HepG2 (cell line): Measurements from ENCODE around the gene LIPC. TPM values are rescaled to one million over a fixed set of nuclear protein-coding genes. Genes with fewer than 3 reads are reported as not detected.

Source experiments
- CCAR2 ChIP-seq: fragments of 200-400 bp; formaldehyde crosslinking; optimal IDR thresholded peaks from 2 replicates; pipeline ENCODE3; 2018; ENCODE audit warnings: low read depth, mild to moderate bottlenecking, low read length, moderate library complexity
- FOXM1 ChIP-seq: sonication (generic); formaldehyde crosslinking; IDR thresholded peaks from 2 replicates; pipeline ENCODE4 v1.5.0; 2020; ENCODE audit warnings: missing genetic modification reagents
- HIC2 ChIP-seq: sonication (generic); formaldehyde crosslinking; IDR thresholded peaks from 2 replicates; pipeline ENCODE4 v1.9.0; 2022; ENCODE audit warnings: low read depth, missing genetic modification reagents
- HINFP ChIP-seq: sonication (generic); formaldehyde crosslinking; IDR thresholded peaks from 2 replicates; pipeline ENCODE4 v1.4.0; 2020; ENCODE audit warnings: low read depth, mild to moderate bottlenecking, missing genetic modification reagents
- HNRNPH1 ChIP-seq: fragments of 200-400 bp; formaldehyde crosslinking; optimal IDR thresholded peaks from 2 replicates; pipeline ENCODE3; 2017; ENCODE audit warnings: mild to moderate bottlenecking, low read depth, low read length
- HOXA3 ChIP-seq: sonication (generic); formaldehyde crosslinking; IDR thresholded peaks from 2 replicates; pipeline ENCODE4 v1.5.0; 2020; ENCODE audit warnings: missing genetic modification reagents
- KDM2A ChIP-seq: sonication (generic); formaldehyde crosslinking; IDR thresholded peaks from 2 replicates; pipeline ENCODE4 v1.4.0; 2020; ENCODE audit warnings: low read depth, missing genetic modification reagents, borderline replicate concordance
- KDM6A ChIP-seq: IDR thresholded peaks from 2 replicates; pipeline ENCODE4 v1.6.1; 2016; ENCODE audit warnings: low read depth
- NFE2L1 ChIP-seq: sonication (generic); formaldehyde crosslinking; IDR thresholded peaks from 2 replicates; pipeline ENCODE4 v1.4.0; 2020; ENCODE audit warnings: missing genetic modification reagents, mild to moderate bottlenecking, borderline replicate concordance
- NFRKB ChIP-seq: fragments of 450-650 bp; IDR thresholded peaks from 2 replicates; pipeline ENCODE4 v1.6.1; 2017
- NPAS2 ChIP-seq: sonication (generic); formaldehyde crosslinking; IDR thresholded peaks from 2 replicates; pipeline ENCODE4 v1.8.0; 2022; ENCODE audit warnings: mild to moderate bottlenecking, missing genetic modification reagents, borderline replicate concordance
- PAXIP1 ChIP-seq: sonication (generic); formaldehyde crosslinking; conservative IDR thresholded peaks from 2 replicates; pipeline ENCODE4 v1.4.0; 2020; ENCODE audit warnings: mild to moderate bottlenecking, missing genetic modification reagents, moderate library complexity
- SOX13 ChIP-seq, 3 experiments: fragments of 450-650 bp in 1 of 3; sonication (generic) in 1 of 3; formaldehyde crosslinking in 1 of 3; IDR thresholded peaks in 2 of 3; conservative IDR thresholded peaks in 1 of 3; 2 replicates each; pipeline versions ENCODE4 v1.5.0 to v1.6.1; 2016 to 2020; ENCODE audit warnings: antibody characterized with exemption in 1 of 3, mild to moderate bottlenecking in 1 of 3, missing compliant biosample characterization in 1 of 3, missing genetic modification reagents in 1 of 3, moderate library complexity in 1 of 3
- SOX5 ChIP-seq: IDR thresholded peaks from 2 replicates; pipeline ENCODE4 v1.6.1; 2016; ENCODE audit warnings: borderline replicate concordance
- SOX6 ChIP-seq, 2 experiments: fragments of 450-650 bp in 1 of 2; sonication (generic) in 1 of 2; formaldehyde crosslinking in 1 of 2; IDR thresholded peaks; 2 replicates each; pipeline versions ENCODE4 v1.4.0 to v1.6.1; 2017 to 2020; ENCODE audit warnings: antibody characterized with exemption in 1 of 2, mild to moderate bottlenecking in 1 of 2, missing genetic modification reagents in 1 of 2
- STAT6 ChIP-seq: sonication (generic); formaldehyde crosslinking; IDR thresholded peaks from 2 replicates; pipeline ENCODE4 v1.4.0; 2020; ENCODE audit warnings: missing genetic modification reagents, mild to moderate bottlenecking, borderline replicate concordance
- TBX2 ChIP-seq: sonication (generic); formaldehyde crosslinking; IDR thresholded peaks from 2 replicates; pipeline ENCODE4 v1.5.0; 2020; ENCODE audit warnings: missing genetic modification reagents, mild to moderate bottlenecking, borderline replicate concordance
- ZNF331 ChIP-seq: sonication (generic); formaldehyde crosslinking; IDR thresholded peaks from 2 replicates; pipeline ENCODE4 v1.4.0; 2020; ENCODE audit warnings: missing genetic modification reagents
- ZNF335 ChIP-seq: sonication (generic); formaldehyde crosslinking; IDR thresholded peaks from 2 replicates; pipeline ENCODE4 v1.4.0; 2020; ENCODE audit warnings: missing genetic modification reagents
- ZNF549 ChIP-seq: sonication (generic); formaldehyde crosslinking; IDR thresholded peaks from 2 replicates; pipeline ENCODE4 v1.5.0; 2020; ENCODE audit warnings: missing genetic modification reagents
- ZNF777 ChIP-seq: sonication (generic); formaldehyde crosslinking; IDR thresholded peaks from 2 replicates; pipeline ENCODE4 v1.4.0; 2020; ENCODE audit warnings: missing genetic modification reagents
- polyA plus RNA-seq, 8 experiments: library from polyadenylated mRNA; depleted of rRNA in 3 of 8; stranded (reverse) in 7 of 8; unstranded in 1 of 8; fragments of >200 nt; fragmentation: Illumina TruSeq in 4 of 8; extraction: Trizol in 4 of 8; gene quantifications; 2 replicates each; pipeline versions ENCODE4 v1.2.1 to v1.2.3, GENCODE V29; 2011 to 2016; ENCODE audit warnings: low read depth in 4 of 8, missing spikeins in 1 of 8, mixed read lengths in 1 of 8; ENCODE audit not compliant: insufficient read depth in 1 of 8
- total RNA-seq, 5 experiments: library from RNA; depleted of rRNA; stranded (reverse); fragments of >200 nt; fragmentation: Illumina TruSeq; extraction: Trizol; gene quantifications; 2 replicates each; pipeline ENCODE4 v1.2.3, GENCODE V29; 2016; ENCODE audit warnings: low read depth in 1 of 5

The LIPC gene
- total and polyA plus RNA-seq, 2 of the 13 experiments (the other 11 are each of a cell fraction or from before 2014, with no cell fraction given), result 26.0 to 38.0 TPM

- no peak for TF ChIP-seq STAT6 (CRISPR knock-in tag)
- 0 out of 2 replicates have a peak, but pooled peaks have one; percentile 11 for TF ChIP-seq ZNF331 (CRISPR knock-in tag)
- no peak for TF ChIP-seq HNRNPH1
- no peak for TF ChIP-seq KDM2A (CRISPR knock-in tag)
- no peak for TF ChIP-seq HOXA3 (CRISPR knock-in tag)
- TF ChIP-seq NPAS2 (CRISPR knock-in tag), result no peak
- TF ChIP-seq HIC2 (CRISPR knock-in tag), result no peak
- TF ChIP-seq KDM6A (CRISPR knock-in tag), result no peak
- no peak for TF ChIP-seq NFE2L1 (CRISPR knock-in tag)
- 0 out of 2 replicates have a peak, but pooled peaks have one; percentile 11 for TF ChIP-seq PAXIP1 (CRISPR knock-in tag)
- TF ChIP-seq ZNF549 (CRISPR knock-in tag), result no peak
- no peak for TF ChIP-seq SOX13 (IDR thresholded peaks at IDR 0.05)
- TF ChIP-seq SOX13 (CRISPR knock-in tag; conservative IDR thresholded peaks at IDR 0.05 in 1 of 2, IDR thresholded peaks at IDR 0.05 in 1 of 2), result peak in 1 of 2 experiments; percentile 90; a peak in 2 of 4 replicates
- no peak for TF ChIP-seq ZNF777 (CRISPR knock-in tag)
- TF ChIP-seq TBX2, result no peak
- peak; percentile 68; the same call in 1 of the 2 replicates for TF ChIP-seq SOX5 (CRISPR knock-in tag)
- TF ChIP-seq SOX6 (IDR thresholded peaks at IDR 0.05), result no peak
- TF ChIP-seq SOX6 (CRISPR knock-in tag; IDR thresholded peaks at IDR 0.05), result peak; percentile 23; the same call in 1 of the 2 replicates
- no peak for TF ChIP-seq FOXM1 (CRISPR knock-in tag)
- no peak for TF ChIP-seq ZNF335 (CRISPR knock-in tag)
- TF ChIP-seq CCAR2, result no peak
- TF ChIP-seq HINFP (CRISPR knock-in tag), result no peak
- TF ChIP-seq NFRKB, result no peak
Observed at GRCh38 chr15:58574631-58575030, 142.8 kb downstream of the LIPC start (continued).
